ENCODE results near the gene PCNX4.

PCNX4 gene

DNA sequence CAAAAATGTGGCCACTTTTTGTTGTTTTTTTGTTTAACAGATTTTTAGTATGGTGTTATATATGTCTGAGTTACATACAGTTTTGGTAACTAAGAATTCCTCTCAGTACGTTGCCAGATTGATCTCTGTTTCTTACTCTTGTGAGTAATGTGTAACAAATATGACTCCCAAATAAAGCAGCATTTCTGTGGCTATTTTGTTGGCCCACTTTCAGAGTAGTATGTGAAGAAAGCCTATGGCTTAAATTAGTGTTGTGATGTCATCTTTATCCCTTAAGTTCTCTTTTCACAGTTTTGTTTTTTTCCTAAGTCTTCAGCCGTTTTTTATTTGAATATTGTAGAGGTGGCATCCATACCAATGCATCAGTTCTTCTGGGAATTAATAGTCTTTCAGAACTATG lies 10.7 kb downstream of the PCNX4 start:
- TF ChIP-seq, protein P1, sequence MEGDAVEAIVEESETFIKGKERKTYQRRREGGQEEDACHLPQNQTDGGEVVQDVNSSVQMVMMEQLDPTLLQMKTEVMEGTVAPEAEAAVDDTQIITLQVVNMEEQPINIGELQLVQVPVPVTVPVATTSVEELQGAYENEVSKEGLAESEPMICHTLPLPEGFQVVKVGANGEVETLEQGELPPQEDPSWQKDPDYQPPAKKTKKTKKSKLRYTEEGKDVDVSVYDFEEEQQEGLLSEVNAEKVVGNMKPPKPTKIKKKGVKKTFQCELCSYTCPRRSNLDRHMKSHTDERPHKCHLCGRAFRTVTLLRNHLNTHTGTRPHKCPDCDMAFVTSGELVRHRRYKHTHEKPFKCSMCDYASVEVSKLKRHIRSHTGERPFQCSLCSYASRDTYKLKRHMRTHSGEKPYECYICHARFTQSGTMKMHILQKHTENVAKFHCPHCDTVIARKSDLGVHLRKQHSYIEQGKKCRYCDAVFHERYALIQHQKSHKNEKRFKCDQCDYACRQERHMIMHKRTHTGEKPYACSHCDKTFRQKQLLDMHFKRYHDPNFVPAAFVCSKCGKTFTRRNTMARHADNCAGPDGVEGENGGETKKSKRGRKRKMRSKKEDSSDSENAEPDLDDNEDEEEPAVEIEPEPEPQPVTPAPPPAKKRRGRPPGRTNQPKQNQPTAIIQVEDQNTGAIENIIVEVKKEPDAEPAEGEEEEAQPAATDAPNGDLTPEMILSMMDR (conservative IDR thresholded peaks at IDR 0.05), result no peak
- TF ChIP-seq ZFX (IDR thresholded peaks at IDR 0.05), result no peak
- H3K27ac ChIP-seq, result no peak overlapping the region

DNA sequence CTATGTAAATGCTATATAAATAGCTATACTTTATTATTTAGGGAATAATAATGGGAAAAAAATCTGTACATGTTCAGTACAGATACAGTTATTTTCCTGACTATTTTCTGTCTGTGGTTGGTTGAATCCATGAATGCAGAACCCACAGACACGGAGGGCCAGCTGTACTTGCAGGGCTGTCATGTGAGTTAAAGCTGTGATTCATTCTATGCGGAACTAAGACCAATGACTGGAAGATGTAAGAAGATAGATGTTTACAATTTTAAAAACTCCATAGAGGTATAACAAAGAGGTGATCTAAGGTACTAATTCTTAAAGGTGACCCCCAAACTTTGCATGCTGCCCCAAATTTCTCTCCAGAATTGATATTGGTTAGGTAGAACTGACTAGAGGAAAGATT lies 14.6 kb downstream of the PCNX4 start:
- no peak for TF ChIP-seq ZFX (IDR thresholded peaks at IDR 0.05)
- TF ChIP-seq, protein P1 (conservative IDR thresholded peaks at IDR 0.05), result no peak
- no peak overlapping the region for H3K27ac ChIP-seq

DNA sequence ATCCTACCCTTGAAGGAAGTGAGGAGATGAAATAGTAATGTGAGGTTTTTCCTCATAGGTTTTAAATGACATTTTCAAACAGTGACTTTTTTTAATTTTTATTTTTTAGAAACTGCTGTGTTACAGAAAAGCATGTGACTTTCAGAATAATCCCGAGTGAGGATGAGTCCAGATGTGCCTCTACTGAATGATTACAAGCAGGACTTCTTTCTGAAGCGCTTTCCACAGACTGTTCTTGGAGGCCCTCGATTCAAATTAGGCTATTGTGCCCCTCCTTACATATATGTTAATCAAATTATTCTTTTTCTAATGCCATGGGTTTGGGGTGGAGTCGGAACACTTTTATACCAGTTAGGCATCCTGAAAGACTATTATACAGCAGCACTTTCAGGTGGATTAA lies 15.8 kb downstream of the PCNX4 start:
- no peak for TF ChIP-seq ZFX (IDR thresholded peaks at IDR 0.05)
- TF ChIP-seq, protein P1 (conservative IDR thresholded peaks at IDR 0.05), result no peak
- no peak overlapping the region for H3K27ac ChIP-seq

DNA sequence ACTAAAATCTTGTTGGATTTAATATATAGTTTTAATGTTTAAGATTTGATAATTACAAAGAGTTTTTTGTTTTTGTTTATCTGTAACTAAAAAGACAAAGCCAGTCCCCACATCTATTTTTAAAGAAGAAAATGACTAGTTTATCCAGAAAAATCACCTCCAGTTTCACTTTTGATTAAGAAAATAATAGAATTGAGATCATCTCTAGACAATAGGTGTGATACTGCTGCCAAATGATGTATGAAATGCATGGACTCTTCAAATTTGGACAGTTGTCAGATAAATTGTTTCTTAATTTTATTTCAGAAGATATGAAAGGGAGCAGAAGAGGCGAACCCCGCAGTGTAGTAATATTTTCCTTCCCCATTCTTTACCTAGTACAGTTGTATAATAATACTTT lies 20.0 kb downstream of the PCNX4 start:
- TF ChIP-seq ZFX (IDR thresholded peaks at IDR 0.05), result no peak
- TF ChIP-seq, protein P1 (conservative IDR thresholded peaks at IDR 0.05), result no peak
- H3K27ac ChIP-seq, result no peak overlapping the region

DNA sequence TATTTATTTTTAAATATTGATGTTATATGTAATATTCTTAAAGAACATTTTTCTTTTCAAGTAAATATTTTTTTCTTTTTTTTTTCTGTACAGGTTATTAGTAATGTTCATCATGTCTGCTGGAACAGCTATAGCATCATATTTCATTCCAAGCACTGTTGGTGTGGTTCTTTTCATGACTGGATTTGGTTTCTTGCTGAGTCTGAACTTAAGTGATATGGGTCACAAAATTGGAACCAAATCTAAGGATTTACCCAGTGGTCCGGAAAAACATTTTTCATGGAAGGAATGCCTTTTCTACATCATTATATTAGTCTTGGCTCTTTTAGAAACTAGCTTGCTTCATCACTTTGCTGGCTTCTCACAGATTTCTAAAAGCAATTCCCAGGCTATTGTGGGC lies 23.2 kb downstream of the PCNX4 start:
- TF ChIP-seq, protein P1 (conservative IDR thresholded peaks at IDR 0.05), result no peak
- no peak for TF ChIP-seq ZFX (IDR thresholded peaks at IDR 0.05)
- no peak overlapping the region for H3K27ac ChIP-seq

DNA sequence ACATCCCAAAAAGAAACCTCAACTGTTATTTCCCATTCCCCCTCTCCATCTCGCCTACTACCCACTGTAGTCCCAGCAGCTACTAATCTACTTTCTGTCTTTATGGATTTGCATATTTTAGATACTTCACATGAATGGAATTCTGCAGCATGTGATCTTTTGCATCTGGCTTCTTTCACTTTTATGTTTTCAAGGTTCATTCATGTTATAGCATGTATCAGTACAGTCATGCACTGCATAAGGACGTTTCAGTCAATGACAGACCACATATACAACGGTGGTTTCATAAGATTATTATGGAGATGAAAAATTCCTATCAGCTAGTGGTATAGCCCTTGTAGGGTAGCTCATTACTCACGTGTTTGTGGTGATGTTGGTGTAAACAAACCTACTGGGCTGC lies 24.5 kb downstream of the PCNX4 start:
- no peak overlapping the region for H3K27ac ChIP-seq
- no peak for TF ChIP-seq ZFX (IDR thresholded peaks at IDR 0.05)
- TF ChIP-seq, protein P1 (conservative IDR thresholded peaks at IDR 0.05), result no peak

DNA sequence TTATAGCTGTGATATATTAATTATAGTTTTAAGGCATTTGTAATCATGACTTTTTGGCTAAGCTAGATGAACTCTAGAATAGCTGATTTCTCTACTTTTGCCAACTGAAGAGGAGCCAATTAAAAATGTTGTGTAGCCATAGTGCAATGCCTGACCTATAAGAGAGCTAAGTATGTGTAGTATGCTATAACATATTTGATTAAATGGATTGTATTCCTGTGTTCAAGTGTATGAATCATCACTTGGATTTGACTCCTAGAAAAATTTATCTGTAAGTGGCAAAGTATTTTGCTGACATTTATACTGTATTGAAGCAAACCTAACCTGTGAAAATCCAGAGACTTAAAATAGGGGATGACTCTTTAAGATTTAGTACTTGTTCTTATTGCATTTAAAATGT lies 34.2 kb downstream of the PCNX4 start:
- TF ChIP-seq ZFX (IDR thresholded peaks at IDR 0.05), result no peak
- TF ChIP-seq, protein P1 (conservative IDR thresholded peaks at IDR 0.05), result no peak
- no peak overlapping the region for H3K27ac ChIP-seq

All from C4-2B (cell line).